Loucy (cell line): Measurements from ENCODE around the gene ATP13A1.

Experiments used
- CTCF ChIP-seq: fragments of 200-600 bp; sonication (generic); conservative IDR thresholded peaks from 2 replicates; pipeline ENCODE4 v1.5.1; 2014; ENCODE audit warnings: mild to moderate bottlenecking, antibody characterized with exemption, low read length
- EZH2phosphoT487 ChIP-seq: fragments of 200-600 bp; IDR thresholded peaks from 2 replicates; pipeline ENCODE4 v1.6.1; 2018; ENCODE audit warnings: antibody characterized with exemption, mild to moderate bottlenecking, moderate library complexity, borderline replicate concordance

- TF ChIP-seq CTCF (no peak), EZH2phosphoT487 (no peak)
Measured at GRCh38 chr19:19626516-19627472, 36.7 kb downstream of the ATP13A1 start.
